ENCODE results near the gene SYNGR3.

DNA sequence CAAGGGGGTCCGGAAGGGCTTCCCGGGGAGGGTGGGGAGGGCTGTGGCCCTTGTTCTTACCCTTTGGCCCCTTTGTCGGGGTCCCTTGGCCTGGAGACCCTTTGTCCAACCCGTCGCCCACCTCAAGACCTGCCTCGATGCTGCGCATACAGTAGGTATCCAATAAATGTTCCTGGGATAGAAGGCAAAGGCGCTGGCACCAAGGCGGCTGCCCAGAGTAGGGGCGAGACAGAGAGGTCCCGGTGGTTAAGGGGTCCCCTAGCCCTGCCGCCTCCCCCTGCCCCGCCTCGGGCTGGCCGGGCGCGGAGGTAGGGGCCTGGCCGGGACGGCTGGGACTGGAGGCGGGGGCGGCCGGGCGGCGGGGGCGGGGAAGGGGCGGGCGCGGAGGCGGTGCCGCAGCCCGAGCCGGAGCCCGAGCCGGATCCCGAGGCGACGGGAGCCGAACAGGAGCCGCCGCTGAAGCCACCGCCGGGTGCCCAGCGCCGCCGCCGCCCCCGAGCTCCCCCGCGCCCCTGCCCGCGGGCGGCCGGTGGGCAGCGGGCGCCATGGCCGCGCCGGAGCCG, 36.8 kb downstream of the SYNGR3 start, which contains the start of gene NHERF2:
- no peak for TF ChIP-seq POLR2A (IDR thresholded peaks at IDR 0.05)
- TF ChIP-seq, protein P1, sequence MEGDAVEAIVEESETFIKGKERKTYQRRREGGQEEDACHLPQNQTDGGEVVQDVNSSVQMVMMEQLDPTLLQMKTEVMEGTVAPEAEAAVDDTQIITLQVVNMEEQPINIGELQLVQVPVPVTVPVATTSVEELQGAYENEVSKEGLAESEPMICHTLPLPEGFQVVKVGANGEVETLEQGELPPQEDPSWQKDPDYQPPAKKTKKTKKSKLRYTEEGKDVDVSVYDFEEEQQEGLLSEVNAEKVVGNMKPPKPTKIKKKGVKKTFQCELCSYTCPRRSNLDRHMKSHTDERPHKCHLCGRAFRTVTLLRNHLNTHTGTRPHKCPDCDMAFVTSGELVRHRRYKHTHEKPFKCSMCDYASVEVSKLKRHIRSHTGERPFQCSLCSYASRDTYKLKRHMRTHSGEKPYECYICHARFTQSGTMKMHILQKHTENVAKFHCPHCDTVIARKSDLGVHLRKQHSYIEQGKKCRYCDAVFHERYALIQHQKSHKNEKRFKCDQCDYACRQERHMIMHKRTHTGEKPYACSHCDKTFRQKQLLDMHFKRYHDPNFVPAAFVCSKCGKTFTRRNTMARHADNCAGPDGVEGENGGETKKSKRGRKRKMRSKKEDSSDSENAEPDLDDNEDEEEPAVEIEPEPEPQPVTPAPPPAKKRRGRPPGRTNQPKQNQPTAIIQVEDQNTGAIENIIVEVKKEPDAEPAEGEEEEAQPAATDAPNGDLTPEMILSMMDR (IDR thresholded peaks at IDR 0.05): no peak
